BJ (cell line): ENCODE results near the gene UGT1A8. TPM values are rescaled to one million over a fixed set of nuclear protein-coding genes. Genes with fewer than 3 reads are reported as not detected.
"Not testable (repeated sequence)": the region's sequence is repeated elsewhere in the genome, so short reads cannot be mapped to it uniquely, and the experiment has no call there.

ENCODE experiments used
- CTCF ChIA-PET: fragments of 350-600 bp; formaldehyde crosslinking; extraction: SDS; loops from one replicate; lab custom pipeline; 2021; ENCODE audit warnings: antibody characterized with exemption, inconsistent platforms; lab: Yijun Ruan, JAX
- POLR2A ChIA-PET: fragments of 300-600 bp; sonication (Branson Sonifier 250); formaldehyde crosslinking; extraction: SDS; loops from one replicate; lab custom pipeline; 2021; ENCODE audit warnings: antibody characterized with exemption; lab: Charles Lee
- DNase-seq: peaks from one replicate; pipeline ENCODE4 v3.0.0-alpha.2; 2011; ENCODE audit warnings: low read depth
- H3K27me3 ChIP-seq: 2 replicates; pipeline ENCODE4 v1.6.0; 2011; ENCODE audit warnings: low read length; ENCODE audit not compliant: control insufficient read depth, insufficient read depth
- H3K36me3 ChIP-seq: 2 replicates; pipeline ENCODE4 v1.5.1; 2011; ENCODE audit warnings: low read length; ENCODE audit not compliant: control insufficient read depth, insufficient read depth
- H3K4me3 ChIP-seq: 2 replicates; pipeline ENCODE4 v1.5.1; 2011; ENCODE audit warnings: low read depth, mild to moderate bottlenecking, control low read depth, low read length
- CTCF ChIP-seq: IDR thresholded peaks from 2 replicates; pipeline ENCODE4 v1.5.1; 2011; ENCODE audit warnings: low read depth, mild to moderate bottlenecking, control low read depth, inconsistent platforms, low read length, moderate library complexity; ENCODE audit not compliant: insufficient read depth
- polyA plus RNA-seq: library from polyadenylated mRNA; depleted of rRNA; stranded (reverse); fragments of >200 nt; gene quantifications from 2 replicates; pipeline ENCODE4 v1.2.3, GENCODE V29; 2011

Gene UGT1A8
- polyA plus RNA-seq, 1 experiment, result not detected

GRCh38 chr2:233639860-233640259 lies 22.4 kb downstream of the UGT1A8 start:
- POLR2A ChIA-PET, result no interaction called here
- H3K4me3 ChIP-seq, result no peak overlapping the region
- no peaks in the 10 kb centered on the region for H3K27me3 ChIP-seq
- CTCF ChIA-PET, result no interaction called here
- no peak for DNase-seq
- H3K36me3 ChIP-seq, result no peaks in the 10 kb centered on the region
- no peak for TF ChIP-seq CTCF

GRCh38 chr2:233643128-233643527 lies 25.7 kb downstream of the UGT1A8 start:
- Histone ChIP-seq H3K36me3 (no peaks in the 10 kb centered on the region), H3K27me3 (no peaks in the 10 kb centered on the region), H3K4me3 (no peak overlapping the region)
- POLR2A ChIA-PET, result no interaction called here
- no peak for DNase-seq
- CTCF ChIA-PET, result interaction anchor here (1.2 kb wide), 1 partner anchor 1134 kb away, joined by 3 read pairs; no protein-coding TSS in a partner anchor
- peak; percentile 28; the same call in 1 of the 2 replicates for TF ChIP-seq CTCF

GRCh38 chr2:233646033-233646432 lies 28.6 kb downstream of the UGT1A8 start:
- CTCF ChIA-PET, POLR2A ChIA-PET, H3K36me3 ChIP-seq, H3K27me3 ChIP-seq, H3K4me3 ChIP-seq, DNase-seq: not testable (repeated sequence)

GRCh38 chr2:233650981-233651380 lies 33.5 kb downstream of the UGT1A8 start:
- no peaks in the 10 kb centered on the region for H3K27me3 ChIP-seq
- ChIA-PET POLR2A (no interaction called here), CTCF (no interaction called here)
- no peak for DNase-seq
- TF ChIP-seq CTCF, result no peak
- no peak overlapping the region for H3K4me3 ChIP-seq
- no peaks in the 10 kb centered on the region for H3K36me3 ChIP-seq

GRCh38 chr2:233651430-233651829 lies 34.0 kb downstream of the UGT1A8 start:
- Histone ChIP-seq H3K27me3 (no peaks in the 10 kb centered on the region), H3K4me3 (no peak overlapping the region), H3K36me3 (no peaks in the 10 kb centered on the region)
- ChIA-PET POLR2A (no interaction called here), CTCF (no interaction called here)
- DNase-seq, result no peak
- TF ChIP-seq CTCF, result no peak

- ChIA-PET POLR2A (no interaction called here), CTCF (no interaction called here)
- Histone ChIP-seq H3K4me3 (no peak overlapping the region), H3K27me3 (no peaks in the 10 kb centered on the region), H3K36me3 (no peaks in the 10 kb centered on the region)
- TF ChIP-seq CTCF, result no peak
- DNase-seq, result no peak
Measured at GRCh38 chr2:233654501-233654900, 37.1 kb downstream of the UGT1A8 start.
